NCI-H2171 (cell line): ENCODE results near the gene PNLIPRP2.

Source experiments
- DNase-seq: peaks from one replicate; lab custom pipeline; 2025; lab: John Stamatoyannopoulos, UW

The PNLIPRP2 gene

DNA sequence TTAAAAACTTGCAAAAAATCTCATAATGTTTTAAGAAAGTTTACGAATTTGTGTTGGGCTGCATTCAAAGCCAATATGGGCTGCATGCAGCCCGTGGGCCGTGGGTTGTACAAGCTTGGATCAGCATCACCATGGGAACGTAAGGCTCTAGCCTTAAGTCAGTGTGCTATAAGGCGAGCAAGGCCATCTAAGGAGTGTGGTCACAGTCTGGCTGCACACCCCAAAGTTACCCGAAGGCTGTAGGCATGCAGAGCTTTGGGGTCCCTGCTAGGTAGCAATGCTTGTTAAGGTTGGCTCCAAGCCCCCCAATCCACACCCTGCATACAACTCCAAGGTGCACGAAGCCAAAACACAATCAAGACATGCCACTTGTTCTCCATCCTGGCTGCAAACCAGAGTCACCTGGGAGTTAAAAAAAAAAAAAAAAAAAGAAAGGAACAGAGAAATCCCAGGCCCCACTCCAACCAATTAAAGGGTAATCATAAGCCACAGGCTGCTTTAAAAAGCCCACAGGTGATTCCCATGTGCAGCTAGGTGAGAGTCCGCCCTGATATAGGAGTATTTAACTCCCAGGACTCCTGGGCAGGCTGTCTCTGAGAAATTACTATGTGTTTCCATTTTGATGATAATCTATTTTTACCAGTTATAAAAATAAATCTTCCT, 8.5 kb upstream of the PNLIPRP2 start:
- no peak for DNase-seq

DNA sequence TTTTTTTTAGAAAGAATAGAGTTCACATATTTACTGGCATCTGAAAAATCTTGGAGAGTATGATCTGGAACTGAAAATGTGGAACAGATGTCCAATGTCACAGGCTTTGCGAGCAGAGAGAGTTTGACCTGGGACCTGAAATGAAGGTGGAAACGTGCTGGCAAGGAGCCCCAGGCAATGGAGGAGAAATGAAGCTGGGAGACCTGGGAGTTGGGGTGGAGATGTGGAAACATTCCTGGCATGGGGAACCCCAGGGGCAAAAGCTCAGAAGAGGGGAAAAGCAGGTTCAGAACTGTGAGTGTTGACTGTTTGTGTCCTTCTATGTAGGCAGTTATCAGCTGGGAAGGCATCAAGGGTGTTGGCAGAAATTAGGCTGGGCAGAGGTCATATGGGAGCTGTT, 7.3 kb upstream of the PNLIPRP2 start:
- DNase-seq, result no peak

DNA sequence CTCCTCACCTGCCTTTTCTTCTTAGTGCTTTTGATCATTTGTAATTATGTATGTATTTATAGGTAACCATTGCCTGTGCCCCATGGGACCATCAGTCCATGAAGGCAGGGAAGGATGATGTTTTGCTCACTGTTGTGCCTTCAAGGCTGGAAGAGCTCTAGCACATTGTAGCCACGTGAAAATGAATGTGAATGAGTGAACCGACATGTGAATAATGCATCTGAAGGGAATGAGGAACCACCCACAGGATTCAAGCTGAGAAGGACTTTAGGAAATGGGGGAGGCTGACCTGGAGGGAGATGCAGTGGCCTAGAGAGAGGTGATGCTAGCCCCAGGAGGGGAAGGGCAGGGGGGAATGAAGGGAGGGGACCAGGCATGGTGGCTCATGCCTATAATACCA, 6.0 kb upstream of the PNLIPRP2 start:
- no peak for DNase-seq

DNA sequence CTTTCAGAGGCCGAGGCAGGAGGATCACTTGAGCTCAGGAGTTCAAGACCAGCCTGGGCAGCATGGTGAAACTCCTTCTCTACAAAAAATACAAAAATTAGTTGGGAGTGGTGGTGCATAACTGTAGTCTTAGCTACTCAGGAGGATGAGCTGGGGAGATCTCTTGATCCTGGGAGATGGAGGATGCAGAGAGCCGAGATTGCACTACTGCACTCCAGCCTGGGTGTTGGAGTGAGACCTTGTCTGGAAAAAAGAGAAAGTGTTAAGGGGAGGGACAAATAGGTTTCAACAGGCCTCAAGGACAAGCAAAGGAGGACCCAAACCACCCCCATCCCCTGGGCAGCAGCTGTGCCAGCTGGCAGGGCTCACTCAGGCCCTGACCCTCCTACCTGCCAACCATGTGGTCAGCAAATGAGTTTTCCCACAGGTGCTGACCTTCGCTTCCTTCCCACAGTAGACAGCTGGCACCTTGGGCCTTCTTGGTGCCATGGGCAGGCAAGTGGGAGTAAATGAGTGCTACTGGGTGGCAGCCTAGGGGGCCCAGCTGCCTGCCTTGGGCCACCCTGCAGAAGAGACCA, 5.5 kb upstream of the PNLIPRP2 start:
- DNase-seq, result no peak

DNA sequence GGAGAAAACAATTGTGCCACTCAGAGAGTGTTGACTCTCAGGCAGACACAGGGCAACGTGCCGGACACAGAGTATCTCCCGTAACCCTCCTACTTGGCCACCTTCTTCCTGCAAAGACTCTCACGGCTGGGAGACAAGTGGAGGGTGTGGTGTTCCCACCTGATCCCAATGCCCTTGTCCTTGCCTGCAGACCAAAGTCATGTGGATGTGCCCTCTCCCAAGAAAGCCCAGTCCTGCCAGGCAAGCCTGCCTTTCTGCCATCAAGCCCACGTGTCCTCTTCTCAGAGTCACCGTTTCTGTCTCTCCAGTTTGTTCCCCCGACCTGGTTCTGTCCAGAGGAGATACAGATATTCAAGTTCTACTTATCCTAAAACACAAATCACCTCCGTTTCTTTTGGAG, 723 bp downstream of the PNLIPRP2 start:
- DNase-seq, result no peak

DNA sequence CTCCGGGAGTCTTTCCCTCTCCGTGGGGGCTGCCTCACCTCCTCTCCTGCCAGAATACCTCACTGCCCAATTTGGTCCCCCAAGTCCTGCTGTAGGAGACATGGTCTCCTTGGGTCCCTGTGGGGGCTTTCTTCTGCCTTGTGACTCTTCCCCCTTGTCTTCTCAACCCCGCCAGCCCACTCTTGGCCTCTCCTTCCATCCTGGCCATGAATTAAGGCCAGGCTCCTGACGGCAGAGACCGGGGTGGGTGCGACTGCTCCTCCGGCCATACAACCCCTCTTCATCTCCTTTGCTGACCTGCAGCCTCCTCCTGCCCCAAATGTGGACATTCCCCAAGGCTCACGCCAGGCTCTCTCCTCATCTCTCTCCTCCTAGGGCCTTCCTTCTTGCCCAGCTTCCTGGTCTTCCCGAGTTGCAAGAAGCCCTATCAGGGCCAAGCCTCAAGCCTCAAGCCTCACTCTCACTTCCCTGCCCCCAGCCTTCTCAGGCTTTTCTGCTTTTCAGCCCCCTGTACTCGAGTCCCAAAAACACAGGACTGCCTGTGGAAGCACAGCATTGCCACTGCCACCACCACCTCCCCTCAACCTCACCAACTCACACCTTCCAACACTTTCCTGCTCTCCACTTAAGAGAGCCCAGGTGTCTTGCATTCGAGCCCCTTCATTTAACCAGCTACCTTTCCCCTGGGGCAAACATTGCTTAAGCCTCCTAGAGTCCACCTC, 1.3 kb downstream of the PNLIPRP2 start:
- no peak for DNase-seq

DNA sequence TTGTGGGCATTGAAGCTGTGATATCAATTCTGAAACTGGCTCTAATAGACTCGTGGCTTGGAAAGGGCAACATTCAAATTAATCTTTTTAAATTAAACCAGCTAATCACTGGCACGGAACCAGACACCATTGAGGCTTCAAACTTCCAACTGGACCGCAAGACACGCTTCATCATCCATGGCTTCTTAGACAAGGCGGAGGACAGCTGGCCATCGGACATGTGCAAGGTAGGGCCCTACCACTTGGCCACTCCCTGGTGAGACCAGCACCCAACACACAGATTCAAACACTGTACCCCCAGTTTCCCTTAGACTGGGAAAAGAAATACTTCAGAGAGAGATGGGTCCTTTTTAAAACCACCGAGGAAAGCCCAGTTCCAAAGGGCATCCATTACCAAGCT, 5.1 kb downstream of the PNLIPRP2 start:
- no peak for DNase-seq

DNA sequence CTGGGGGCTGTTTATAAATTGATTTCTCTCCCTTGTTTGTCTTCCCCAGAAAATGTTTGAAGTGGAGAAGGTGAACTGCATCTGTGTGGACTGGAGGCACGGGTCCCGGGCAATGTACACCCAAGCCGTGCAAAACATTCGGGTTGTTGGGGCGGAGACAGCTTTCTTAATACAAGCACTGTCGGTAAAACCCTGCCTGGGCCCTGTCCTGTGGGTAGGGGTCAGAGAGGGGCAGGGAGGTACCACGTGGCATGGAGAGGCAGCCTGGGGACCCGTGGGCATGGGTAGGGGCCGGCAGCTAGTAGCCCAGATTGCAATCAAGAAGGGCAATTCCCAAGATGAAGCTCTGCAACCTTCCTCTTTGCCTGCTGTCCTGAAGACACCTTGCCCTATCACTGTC, 6.1 kb downstream of the PNLIPRP2 start:
- DNase-seq, result no peak

DNA sequence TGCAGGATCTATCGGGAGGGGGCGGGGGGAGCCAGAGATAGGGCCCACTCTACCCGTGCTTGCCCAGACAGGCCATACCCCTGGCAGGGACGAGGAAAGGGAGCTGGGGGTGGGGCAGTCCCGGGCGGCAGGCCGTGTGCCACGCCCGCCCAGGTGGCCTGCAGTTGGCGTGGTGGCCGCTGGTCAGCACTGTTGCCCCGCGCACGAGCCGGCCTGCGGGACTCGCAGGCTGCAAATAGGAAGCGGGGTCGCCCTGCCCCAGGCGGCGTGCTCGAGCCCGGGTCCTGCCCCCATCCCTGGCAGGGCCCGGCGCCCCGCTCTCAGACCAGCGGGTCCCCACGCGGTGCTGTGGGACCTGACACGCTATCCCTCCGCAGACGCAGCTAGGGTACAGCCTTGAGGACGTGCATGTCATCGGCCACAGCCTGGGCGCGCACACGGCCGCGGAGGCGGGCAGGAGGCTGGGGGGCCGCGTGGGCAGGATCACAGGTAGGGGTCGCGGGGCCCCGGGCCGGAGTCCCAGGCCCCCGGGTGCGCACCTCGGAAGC, 6.7 kb downstream of the PNLIPRP2 start:
- no peak for DNase-seq

DNA sequence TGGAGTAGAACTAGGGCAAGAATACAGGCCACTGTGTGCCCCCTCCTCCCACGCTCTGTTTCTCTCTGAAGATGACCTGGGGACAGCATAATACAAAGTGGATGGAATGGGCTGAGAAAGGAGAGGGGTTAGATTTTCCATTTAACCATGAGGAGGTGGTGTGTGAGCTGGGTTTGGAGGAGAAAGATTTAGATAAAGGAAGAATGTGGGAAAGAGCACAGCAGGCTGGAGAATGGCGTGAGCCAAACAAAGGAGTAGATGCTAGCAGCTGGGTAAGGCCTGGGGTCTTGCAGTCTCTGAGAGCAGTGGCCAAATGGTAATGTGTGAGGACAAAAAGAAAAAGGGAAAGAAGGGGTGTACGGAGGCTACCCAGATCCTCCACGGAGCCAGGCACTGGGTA, 8.6 kb downstream of the PNLIPRP2 start:
- no peak for DNase-seq

DNA sequence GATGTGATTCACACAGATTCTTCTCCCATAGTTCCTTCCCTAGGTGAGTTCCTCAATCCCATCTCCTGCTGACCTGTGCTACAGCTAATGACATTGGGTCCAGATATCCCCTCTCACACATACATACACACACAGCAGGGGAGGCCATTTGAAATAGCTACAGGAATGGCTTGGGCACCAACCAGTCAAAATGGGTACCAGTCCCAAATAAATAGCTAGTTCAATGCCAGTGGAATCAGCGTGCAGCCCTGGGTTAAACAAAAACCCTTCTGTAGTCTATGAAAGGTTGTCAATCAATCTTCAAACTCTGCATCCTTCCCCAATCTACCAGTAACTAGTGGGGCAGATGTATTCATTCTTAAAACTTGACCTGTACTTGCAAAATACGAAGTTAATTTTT, 9.3 kb downstream of the PNLIPRP2 start:
- DNase-seq, result no peak

DNA sequence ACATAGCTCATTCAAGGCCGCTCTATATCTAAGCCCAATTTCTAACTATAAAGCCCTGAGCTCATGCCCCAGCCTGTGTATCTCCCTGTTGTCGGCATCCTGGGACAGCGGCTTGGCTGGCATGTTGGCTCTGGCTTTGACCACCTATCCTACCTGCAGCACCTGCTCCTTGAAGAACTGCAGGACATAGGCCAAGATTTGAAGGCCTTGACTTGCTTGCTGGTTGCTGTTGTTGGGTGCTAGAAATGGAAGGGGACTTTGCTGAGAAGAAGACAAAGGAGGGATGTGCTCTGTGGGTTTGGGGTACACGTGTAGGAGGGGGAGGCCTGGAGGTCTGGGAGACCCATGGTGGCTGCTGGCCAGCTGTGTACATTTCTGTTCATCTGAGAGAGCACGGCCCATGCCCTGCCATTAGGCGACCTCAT, 11.1 kb downstream of the PNLIPRP2 start:
- no peak for DNase-seq

DNA sequence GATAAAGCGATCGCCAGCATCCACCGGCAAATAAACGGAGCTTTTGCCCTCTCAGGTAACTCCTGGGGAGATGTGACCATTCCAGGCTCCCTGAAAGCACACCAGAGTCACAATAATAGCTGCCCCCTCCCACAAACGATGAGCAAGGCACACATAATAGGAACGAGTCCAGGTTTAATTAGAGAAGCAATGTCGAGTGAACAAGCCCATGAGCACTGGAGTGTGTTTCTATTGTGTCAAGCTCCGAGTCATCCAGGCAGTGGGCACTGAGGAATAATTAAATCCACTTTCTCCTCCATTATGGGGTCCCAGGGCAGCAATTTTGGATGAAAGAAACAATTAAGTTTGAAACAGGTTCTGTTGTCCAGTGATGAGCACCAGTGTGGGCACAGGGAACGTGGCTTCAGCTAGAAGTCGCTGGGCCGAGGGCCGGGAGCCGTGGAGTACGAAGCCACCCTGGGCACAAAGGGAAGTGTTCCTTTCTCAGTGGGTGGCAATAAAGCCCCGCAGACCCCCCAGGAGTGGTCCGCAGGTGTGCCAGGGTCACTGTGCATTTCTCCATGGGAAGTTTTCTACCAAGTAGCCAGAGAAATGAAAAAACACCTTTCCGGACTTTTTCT, 12.0 kb downstream of the PNLIPRP2 start:
- DNase-seq, result no peak

DNA sequence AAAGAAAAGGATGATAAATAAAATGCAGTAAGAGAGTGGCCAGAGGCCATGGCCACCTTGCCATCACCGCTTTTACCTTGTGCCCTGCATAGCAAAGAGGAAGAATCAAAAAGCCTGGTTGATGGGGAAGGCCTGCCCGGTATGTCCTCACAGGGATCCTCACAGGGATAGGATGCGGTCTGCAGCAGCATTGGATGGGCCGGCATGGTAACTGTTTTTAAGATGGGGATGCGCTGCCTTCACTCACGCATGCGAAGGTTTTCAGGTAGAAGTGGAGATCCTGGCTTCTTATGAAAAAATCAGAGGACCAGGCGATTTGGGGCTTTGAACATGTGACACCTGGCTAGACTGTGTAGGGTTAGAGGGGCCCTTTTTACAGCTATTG, 12.5 kb downstream of the PNLIPRP2 start:
- DNase-seq, result no peak

DNA sequence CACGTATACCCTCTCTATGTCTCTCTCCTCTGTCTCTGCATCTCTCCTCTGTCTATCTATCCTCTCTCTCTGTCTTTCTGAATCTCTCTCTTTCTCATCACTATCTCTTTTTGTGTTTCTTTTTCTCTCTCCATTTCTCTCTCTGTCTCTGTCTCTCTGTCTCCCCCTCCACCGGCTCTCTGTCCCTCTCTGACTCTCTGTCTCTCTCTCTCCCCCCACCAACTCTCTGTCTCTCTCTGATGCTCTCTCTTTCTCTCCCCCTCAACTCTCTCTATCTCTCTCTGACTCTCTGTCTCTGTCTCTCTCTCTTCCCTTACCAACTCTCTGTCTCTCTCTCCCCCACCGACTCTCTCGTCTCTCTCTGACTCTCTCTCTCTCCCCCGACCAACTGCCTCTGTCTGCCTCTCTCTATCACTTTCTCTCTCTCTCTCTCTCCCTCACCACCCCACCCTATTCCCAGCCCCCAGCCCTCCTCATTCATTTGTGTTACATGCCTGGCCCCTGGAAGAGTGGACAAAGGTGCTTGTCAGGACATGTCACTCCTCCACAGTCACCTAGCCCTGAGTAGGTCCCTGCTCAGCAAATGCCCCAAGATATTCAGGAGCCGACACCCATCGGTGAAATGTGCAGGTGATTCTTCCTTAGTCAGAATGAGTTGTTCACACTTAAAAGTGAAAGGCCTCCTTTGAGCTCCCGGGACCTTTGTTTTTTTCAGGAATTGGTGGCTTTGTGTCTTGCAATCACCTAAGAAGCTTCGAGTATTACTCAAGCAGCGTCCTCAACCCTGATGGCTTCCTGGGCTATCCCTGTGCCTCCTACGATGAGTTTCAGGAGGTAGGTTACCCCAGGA, 13.6 kb downstream of the PNLIPRP2 start:
- DNase-seq, result no peak

DNA sequence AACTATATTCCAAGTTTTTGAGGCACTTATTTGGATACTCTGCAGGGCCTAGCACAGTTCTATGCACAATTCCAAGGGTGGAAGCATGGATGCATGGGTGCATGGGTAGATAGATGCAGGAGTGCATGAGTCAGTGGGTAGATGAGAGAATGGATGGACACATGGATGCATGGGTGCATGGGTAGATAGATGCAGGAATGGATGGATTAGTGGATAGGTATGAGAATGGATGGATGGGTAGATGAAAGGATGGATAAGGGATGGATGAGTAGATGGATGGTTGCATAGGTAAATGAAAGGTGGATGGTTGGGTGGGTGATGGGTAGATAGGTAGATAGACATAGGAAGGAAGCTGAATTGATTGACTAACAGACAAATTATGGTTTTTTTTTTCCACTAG, 15.6 kb downstream of the PNLIPRP2 start:
- DNase-seq, result no peak

DNA sequence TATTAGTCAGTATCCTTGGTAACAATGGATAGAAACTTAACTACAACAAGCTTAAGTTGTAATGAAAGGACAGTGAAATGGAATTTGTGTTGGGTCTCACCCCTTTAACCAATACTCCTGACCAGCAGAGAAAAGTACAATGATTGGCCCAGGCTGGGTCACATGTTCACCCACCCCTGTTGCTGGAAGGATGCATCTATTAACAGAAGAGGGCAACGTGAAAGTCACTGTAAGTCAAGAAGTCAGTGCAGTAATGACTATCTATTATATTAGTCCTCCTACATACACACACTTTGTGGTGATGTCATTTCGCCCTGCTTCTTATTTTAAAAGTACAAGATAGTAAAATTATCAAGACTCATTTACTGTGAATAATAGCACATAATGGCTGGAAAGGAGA, 16.2 kb downstream of the PNLIPRP2 start:
- DNase-seq, result no peak

DNA sequence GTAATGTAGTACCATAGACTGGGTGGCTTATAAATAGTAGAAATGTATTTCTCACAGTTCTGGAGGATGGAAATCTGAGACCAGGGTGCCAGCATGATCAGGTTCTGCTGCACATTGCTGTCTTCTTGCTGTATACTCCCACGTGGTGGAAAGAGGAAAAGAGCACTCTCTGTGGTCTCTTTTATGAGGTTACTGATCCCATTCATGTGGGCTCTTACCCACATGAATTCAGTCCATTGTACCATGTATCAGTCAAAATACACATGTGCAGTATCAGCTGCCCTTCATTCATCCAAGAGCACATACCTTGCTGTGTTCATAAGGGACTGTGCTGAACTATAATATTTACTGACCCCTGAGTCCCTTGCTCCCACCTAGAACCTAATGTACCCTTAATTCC, 17.1 kb downstream of the PNLIPRP2 start:
- no peak for DNase-seq

DNA sequence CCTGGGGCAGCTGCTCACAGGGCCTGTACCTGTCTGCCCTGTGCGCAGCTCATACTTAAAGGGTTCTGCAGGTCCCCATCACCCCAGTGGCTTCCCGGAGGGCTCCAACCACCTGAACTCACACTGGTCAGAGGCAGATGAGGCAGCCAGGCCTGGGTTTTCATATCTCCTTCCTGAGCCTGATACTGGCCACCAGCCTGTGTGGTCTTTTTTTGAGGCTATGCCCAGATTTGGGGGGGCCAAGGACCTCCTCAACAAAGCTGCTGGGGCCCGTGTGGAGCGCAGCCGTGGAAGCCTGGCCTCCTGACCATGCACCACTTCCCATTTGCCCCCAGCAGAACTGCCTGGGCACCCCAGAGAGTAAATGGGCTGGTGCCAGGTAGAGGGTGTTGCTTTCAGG, 25.7 kb downstream of the PNLIPRP2 start:
- no peak for DNase-seq

DNA sequence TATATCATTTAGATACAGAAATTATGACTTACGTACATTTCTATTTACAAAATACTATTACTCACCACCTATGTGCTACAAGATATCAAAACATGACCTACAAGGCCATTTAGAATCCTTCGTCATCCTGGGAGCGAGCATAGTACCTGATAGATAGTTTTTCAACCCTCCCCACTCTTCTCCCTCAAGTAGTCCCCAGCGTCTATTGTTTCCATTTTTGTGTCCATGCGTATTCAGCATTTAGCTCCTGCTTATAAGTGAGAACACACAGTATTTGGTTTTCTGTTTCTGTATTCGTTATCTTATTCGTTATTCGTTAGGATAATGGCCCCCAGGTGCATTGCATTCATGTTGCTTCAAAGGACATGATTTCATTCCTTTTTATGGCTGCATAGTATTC, 28.1 kb downstream of the PNLIPRP2 start:
- DNase-seq, result no peak

DNA sequence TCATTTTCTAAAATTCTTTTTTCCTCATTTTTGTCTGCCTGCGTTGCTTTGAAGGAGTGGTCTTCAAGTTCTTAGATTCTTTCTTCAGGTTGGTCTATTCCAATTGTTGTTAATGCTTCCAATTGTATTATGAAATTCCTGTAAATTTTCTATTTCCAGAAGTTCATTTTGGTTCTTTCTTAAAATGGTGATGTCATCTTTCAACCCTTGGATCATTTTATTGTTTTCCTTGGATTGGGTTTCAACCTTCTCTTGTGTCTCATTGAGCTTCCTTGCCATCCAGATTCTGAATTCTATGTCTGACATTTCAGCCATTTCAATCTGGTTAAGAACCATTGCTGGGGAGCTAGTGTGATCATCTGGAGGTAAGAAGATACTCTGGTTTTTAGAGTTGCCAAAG, 33.1 kb downstream of the PNLIPRP2 start:
- DNase-seq, result no peak

DNA sequence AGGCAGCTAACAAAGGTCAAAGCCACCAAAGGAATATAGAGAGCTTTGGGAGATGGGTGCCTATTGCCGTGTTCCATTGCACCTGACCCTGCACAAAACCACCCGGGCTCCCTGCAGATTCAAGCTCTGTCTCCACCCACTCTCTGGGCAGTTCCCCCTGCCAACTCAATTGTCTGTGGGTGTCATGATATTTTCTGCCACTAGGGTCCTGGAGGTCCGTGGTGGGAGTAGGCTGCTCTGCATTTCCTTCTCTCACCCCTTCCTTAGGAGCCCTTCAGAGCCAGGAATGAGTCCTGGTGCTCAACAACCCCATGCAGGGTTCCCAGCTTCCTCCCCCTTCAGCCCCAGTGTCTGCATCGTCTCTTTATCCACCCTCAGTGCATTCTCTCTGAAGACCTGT, 34.1 kb downstream of the PNLIPRP2 start:
- DNase-seq, result no peak
